Measurements from ENCODE around the gene PARD3B.

The PARD3B gene

DNA sequence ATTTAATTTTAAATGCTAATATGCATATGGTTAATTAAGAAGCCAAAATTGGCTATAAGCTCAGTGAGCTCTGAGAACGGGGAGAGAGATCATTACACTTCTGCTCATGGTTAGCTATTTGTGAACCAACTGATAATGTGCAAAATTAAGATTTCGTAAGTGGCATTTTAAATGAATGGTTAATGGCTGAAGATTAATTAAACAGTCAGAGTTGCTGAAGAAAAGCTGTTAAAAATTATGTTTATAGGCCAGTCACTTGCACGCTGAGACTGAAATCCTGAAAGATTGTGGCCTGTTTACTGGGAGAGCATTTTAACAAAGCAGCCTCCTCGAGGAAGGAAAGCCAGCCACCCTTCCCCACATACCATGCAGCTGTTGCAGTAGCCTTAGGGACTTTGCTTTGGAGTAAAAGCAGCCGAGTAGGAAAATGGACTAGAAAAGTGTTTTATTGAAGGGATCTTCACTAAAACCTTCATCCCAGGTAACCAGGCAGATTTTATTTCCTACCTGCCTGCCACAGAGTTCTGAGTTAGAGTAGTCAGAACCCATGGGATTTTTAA, 918.3 kb downstream of the PARD3B start:
- no peak overlapping the region for H3K4me3 ChIP-seq
- DNase-seq (ENCODE audit: low spot score): no peak
- TF ChIP-seq, protein P1, sequence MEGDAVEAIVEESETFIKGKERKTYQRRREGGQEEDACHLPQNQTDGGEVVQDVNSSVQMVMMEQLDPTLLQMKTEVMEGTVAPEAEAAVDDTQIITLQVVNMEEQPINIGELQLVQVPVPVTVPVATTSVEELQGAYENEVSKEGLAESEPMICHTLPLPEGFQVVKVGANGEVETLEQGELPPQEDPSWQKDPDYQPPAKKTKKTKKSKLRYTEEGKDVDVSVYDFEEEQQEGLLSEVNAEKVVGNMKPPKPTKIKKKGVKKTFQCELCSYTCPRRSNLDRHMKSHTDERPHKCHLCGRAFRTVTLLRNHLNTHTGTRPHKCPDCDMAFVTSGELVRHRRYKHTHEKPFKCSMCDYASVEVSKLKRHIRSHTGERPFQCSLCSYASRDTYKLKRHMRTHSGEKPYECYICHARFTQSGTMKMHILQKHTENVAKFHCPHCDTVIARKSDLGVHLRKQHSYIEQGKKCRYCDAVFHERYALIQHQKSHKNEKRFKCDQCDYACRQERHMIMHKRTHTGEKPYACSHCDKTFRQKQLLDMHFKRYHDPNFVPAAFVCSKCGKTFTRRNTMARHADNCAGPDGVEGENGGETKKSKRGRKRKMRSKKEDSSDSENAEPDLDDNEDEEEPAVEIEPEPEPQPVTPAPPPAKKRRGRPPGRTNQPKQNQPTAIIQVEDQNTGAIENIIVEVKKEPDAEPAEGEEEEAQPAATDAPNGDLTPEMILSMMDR (IDR thresholded peaks at IDR 0.05): no peak
- no peak overlapping the region for H3K27ac ChIP-seq

DNA sequence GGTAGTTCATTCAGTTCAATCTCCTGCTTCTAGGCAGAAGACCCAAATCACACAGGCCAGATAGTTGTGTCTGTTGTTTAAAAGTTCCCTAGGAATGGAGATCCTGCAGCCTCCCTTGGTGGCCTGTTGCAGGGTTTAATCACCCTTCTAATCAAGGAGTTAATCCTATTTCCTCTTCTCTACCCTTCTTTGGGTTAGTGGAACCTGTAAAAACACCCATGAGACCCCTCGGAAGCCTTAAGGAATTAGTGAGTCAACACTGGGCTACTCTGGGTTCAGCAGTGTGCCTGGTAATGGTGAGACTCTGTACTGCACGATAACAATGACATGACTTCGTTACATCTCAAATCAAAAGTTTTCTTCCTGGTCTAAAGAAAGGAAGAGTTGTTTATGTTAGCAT, 919.4 kb downstream of the PARD3B start:
- no peak for DNase-seq (ENCODE audit: low spot score)
- no peak overlapping the region for H3K27ac ChIP-seq
- TF ChIP-seq, protein P1 (IDR thresholded peaks at IDR 0.05): no peak
- H3K4me3 ChIP-seq: no peak overlapping the region

DNA sequence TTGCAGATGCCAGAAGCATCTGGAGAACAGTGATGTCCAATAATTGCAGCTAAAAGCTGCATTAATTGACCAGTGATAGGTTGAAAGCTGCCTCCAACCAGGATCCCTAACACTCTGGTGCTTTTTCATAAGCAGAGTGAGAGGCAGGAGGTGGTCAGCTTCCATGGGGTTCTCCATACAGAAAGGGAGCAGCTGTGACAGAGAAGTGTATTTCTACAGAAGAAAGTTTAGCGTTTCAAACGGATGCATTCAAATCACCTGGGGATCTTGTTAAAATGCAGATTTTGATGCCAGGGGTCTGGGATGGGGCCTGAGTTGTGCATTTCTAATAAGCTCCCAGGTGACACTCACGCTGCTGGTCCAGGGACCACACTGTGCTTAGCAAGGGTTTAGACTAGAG, 920.5 kb downstream of the PARD3B start:
- DNase-seq (ENCODE audit: low spot score): no peak
- Histone ChIP-seq H3K4me3 (no peak overlapping the region), H3K27ac (no peak overlapping the region)
- TF ChIP-seq, protein P1 (IDR thresholded peaks at IDR 0.05): no peak

DNA sequence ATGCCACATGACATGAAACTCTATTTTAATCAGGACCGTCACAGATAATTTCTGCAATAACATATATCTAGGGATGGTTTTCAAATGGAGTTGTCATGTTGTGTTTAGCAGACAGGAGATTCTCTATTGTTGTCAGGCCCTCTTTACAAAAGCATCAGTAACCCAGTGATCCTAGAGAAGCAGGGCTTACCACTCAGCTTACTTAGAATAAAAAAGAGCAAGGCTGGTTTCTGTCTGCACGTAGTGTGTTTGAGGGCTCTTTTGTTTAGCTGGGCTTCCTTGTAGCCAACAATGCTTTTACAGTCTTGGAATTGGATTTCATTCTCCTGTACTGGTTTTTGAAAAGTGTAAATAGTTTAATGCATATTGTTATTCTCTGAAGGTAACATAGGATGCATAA, 926.5 kb downstream of the PARD3B start:
- TF ChIP-seq, protein P1 (IDR thresholded peaks at IDR 0.05): no peak
- no peak for DNase-seq (ENCODE audit: low spot score)
- no peak overlapping the region for H3K4me3 ChIP-seq
- H3K27ac ChIP-seq: no peak overlapping the region

DNA sequence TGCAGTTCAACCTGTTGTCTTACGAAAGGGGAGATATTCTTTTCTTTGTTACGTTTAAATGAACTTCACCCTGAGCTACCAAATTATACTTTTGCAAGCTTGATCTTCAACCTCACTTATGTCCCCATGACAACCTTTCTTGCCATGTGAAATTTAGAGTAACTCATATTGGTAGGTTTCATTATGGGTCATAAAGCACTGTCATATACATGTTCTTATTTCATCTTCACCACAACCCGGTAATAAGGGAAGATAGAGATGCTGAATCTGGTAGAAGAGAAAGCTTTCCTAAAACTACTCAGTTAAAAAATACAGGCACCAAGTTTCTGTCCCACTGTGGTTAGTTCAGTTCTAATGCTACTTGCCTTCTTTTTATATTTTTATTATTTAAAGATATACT, 928.5 kb downstream of the PARD3B start:
- Histone ChIP-seq H3K27ac (no peak overlapping the region), H3K4me3 (no peak overlapping the region)
- no peak for DNase-seq (ENCODE audit: low spot score)
- TF ChIP-seq, protein P1 (IDR thresholded peaks at IDR 0.05): no peak

DNA sequence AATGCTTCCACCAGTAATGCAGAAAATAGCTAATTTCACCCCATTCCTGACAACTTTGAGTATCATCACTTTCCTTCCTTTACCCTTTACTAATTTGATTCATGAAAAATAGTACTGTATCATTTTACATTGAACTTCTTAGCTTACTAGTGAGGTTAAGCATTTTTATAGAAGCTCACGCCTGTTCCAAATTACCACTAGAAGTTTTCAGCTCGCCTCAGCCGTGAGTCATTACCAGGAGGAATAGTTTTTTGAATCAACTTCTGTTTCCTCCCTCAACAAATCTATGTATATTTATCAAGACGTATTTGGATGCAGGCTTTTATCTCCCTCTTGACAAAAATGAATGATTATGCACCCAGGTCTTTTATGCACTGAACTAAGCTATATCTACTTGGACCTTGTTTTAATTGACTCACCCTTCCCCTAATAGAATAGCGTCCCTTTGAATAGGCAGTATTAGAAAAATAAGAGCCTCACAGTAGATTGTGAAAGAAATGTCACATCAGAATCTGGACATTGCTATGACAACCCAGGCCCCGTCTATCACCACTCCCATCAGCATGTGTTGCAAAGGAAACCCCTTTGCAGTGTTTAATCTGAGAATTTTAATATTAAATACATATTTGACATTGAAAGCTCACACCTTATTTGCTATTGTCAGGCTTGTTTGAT, 929.6 kb downstream of the PARD3B start:
- TF ChIP-seq, protein P1 (IDR thresholded peaks at IDR 0.05): no peak
- no peak for DNase-seq (ENCODE audit: low spot score)
- Histone ChIP-seq H3K27ac (no peak overlapping the region), H3K4me3 (no peak overlapping the region)

DNA sequence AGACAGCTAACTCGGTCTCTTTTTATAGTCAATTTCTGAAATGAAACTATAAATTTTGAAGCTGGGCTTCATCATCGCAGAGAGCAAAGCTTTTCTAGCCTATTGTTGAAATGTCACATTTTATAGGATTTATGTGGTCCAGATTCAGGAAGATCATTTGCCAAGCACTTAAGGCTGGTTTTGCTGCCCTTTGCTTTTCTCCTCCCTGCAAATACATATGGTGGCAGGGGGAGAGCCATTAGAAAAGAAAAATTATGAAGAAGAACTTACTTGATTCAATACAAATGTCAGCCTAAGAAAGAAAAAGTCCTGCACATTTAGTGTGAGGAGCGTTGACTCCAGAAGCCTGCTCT, 930.1 kb downstream of the PARD3B start:
- DNase-seq (ENCODE audit: low spot score): no peak
- TF ChIP-seq, protein P1 (IDR thresholded peaks at IDR 0.05): no peak
- H3K27ac ChIP-seq: no peak overlapping the region
- no peak overlapping the region for H3K4me3 ChIP-seq
